A549 (cell line): ENCODE results near the gene NANS. TPM values are rescaled to one million over a fixed set of nuclear protein-coding genes. Genes with fewer than 3 reads are reported as not detected.
A peak's percentile ranks its signal among the peaks of the same experiment; 100 is the strongest.

Source experiments
- ATAC-seq, 2 experiments: fragments of 200-7000 bp in 1 of 2; fragments of >200 bp in 1 of 2; cut with Nextera tagmentation in 1 of 2; cut with Tn5 transposase in 1 of 2; 3 replicates each; pipeline versions ENCODE4 v1.8.0 to v1.9.1; 2018 to 2020; ENCODE audit warnings: mild to moderate bottlenecking in 1 of 2, moderate library complexity in 1 of 2
- CTCF ChIA-PET: fragments of 300-600 bp; sonication (Branson Sonifier 250); formaldehyde crosslinking; extraction: SDS; loops from one replicate; lab custom pipeline; 2021; ENCODE audit warnings: antibody characterized with exemption, inconsistent platforms; lab: Yijun Ruan, JAX
- POLR2A ChIA-PET: fragments of 350-600 bp; formaldehyde crosslinking; extraction: SDS; loops from one replicate; lab custom pipeline; 2021; ENCODE audit warnings: antibody characterized with exemption, inconsistent platforms; lab: Yijun Ruan, JAX
- DNase-seq, 2 experiments: peaks; one replicate each; pipeline versions ENCODE4 v3.0.0 to v3.0.0-alpha.2; 2011 to 2016; ENCODE audit warnings: low read depth in 1 of 2, low spot score in 1 of 2
- FAIRE-seq: peaks from 2 replicates; lab custom pipeline; 2011; peaks lifted over from hg19 to GRCh38; lab: Jason Lieb, UNC
- H3K27ac ChIP-seq, 2 experiments: fragments of >200 bp; sonication (Bioruptor Twin); formaldehyde crosslinking; 3 replicates each; pipeline ENCODE4 v1.5.1; 2016 to 2017
- H3K4me1 ChIP-seq: fragments of >200 bp; sonication (Bioruptor Twin); formaldehyde crosslinking; 3 replicates; pipeline ENCODE4 v1.6.1; 2016
- H3K4me2 ChIP-seq: fragments of >200 bp; sonication (Bioruptor Twin); formaldehyde crosslinking; 3 replicates; pipeline ENCODE4 v1.6.1; 2016
- H3K4me3 ChIP-seq: fragments of >200 bp; sonication (Bioruptor Twin); formaldehyde crosslinking; 3 replicates; pipeline ENCODE4 v1.5.1; 2016
- H3K9me3 ChIP-seq: fragments of >200 bp; sonication (Bioruptor Twin); formaldehyde crosslinking; 3 replicates; pipeline ENCODE4 v1.6.1; 2016
- BHLHE40 ChIP-seq: IDR thresholded peaks from 2 replicates; pipeline ENCODE4 v1.6.1; 2012; ENCODE audit warnings: low read depth, low read length, inconsistent platforms
- CTCF ChIP-seq: fragments of >200 bp; sonication (Bioruptor Twin); formaldehyde crosslinking; IDR thresholded peaks from 3 replicates; pipeline ENCODE4 v1.5.1; 2016
- FOSB ChIP-seq: fragments of 250-450 bp; sonication (Bioruptor Pico); IDR thresholded peaks from 2 replicates; pipeline ENCODE4 v1.5.0; 2020; ENCODE audit warnings: mild to moderate bottlenecking, moderate library complexity
- FOSL2 ChIP-seq, 2 experiments: fragments of 450-650 bp in 1 of 2; fragments of >200 bp in 1 of 2; sonication (Bioruptor Twin) in 1 of 2; formaldehyde crosslinking; IDR thresholded peaks; 2 replicates each; pipeline versions ENCODE4 v1.5.0 to v1.6.1; 2016 to 2020; ENCODE audit warnings: mild to moderate bottlenecking in 1 of 2, moderate library complexity in 1 of 2
- HOXB5 ChIP-seq: fragments of 250-450 bp; sonication (Bioruptor Pico); IDR thresholded peaks from 2 replicates; pipeline ENCODE4 v1.5.0; 2020; ENCODE audit warnings: mild to moderate bottlenecking, moderate library complexity
- JUN ChIP-seq, 2 experiments: fragments of >200 bp; sonication (Bioruptor Twin); formaldehyde crosslinking; IDR thresholded peaks; 2 replicates in 1 of 2; 3 replicates in 1 of 2; pipeline ENCODE4 v1.6.1; 2016 to 2017
- JUNB ChIP-seq: fragments of >200 bp; sonication (Bioruptor Twin); formaldehyde crosslinking; IDR thresholded peaks from 2 replicates; pipeline ENCODE4 v1.6.1; 2016
- MAFK ChIP-seq: fragments of 450-650 bp; IDR thresholded peaks from 2 replicates; pipeline ENCODE4 v1.6.1; 2014; ENCODE audit not compliant: partially characterized antibody
- MYC ChIP-seq: IDR thresholded peaks from 2 replicates; pipeline ENCODE4 v1.6.1; 2012; ENCODE audit warnings: mild to moderate bottlenecking, inconsistent platforms, low read length, improper control_type of control experiment, borderline replicate concordance
- PBX3 ChIP-seq: IDR thresholded peaks from 2 replicates; pipeline ENCODE4 v1.6.1; 2012
- POLR2AphosphoS2 ChIP-seq: conservative IDR thresholded peaks from 2 replicates; pipeline ENCODE4 v1.6.1; 2012; ENCODE audit warnings: low read length, improper control_type of control experiment, inconsistent platforms
- RAD21 ChIP-seq, 2 experiments: fragments of >200 bp in 1 of 2; sonication (Bioruptor Twin) in 1 of 2; formaldehyde crosslinking in 1 of 2; IDR thresholded peaks in 1 of 2; conservative IDR thresholded peaks in 1 of 2; 2 replicates in 1 of 2; 3 replicates in 1 of 2; pipeline ENCODE4 v1.6.1; 2012 to 2018; ENCODE audit warnings: inconsistent platforms in 1 of 2
- SMC3 ChIP-seq: fragments of >200 bp; sonication (Bioruptor Twin); formaldehyde crosslinking; IDR thresholded peaks from 3 replicates; pipeline ENCODE4 v1.6.1; 2018; ENCODE audit warnings: inconsistent platforms
- USF2 ChIP-seq: fragments of 450-650 bp; IDR thresholded peaks from 2 replicates; pipeline ENCODE4 v1.6.1; 2014; ENCODE audit warnings: antibody characterized with exemption
- ZFP36 ChIP-seq: fragments of 450-650 bp; IDR thresholded peaks from 2 replicates; pipeline ENCODE4 v1.6.1; 2014; ENCODE audit warnings: borderline replicate concordance; ENCODE audit not compliant: partially characterized antibody
- WGBS: methylation state at CpG from one replicate; pipeline ENCODE4 v1.1.6; 2017; ENCODE audit errors: missing lambda C conversion rate; 5-methylcytosine and 5-hydroxymethylcytosine counted together
- polyA plus RNA-seq, 4 experiments: library from polyadenylated mRNA; depleted of rRNA in 3 of 4; stranded (reverse); fragments of >200 nt; fragmentation: RNase III in 1 of 4; extraction: RNeasy Plus Mini Kit Qiagen cat#74134 plus additional on column Dnase treatment in 1 of 4; gene quantifications; 2 replicates in 3 of 4; 3 replicates in 1 of 4; pipeline ENCODE4 v1.2.3, GENCODE V29; 2011 to 2017

NANS gene
- polyA plus RNA-seq, 2 of the 4 experiments (the other 2 are of a cell fraction) = 56.8 to 70.2 TPM

GRCh38 chr9:98034593-98035546, 21.7 kb upstream of the NANS start:
- no peaks in the 10 kb centered on the region for H3K9me3 ChIP-seq
- H3K4me3 ChIP-seq = no peak overlapping the region
- no peak for FAIRE-seq
- ATAC-seq = peak; percentile 96 to 97
- TF ChIP-seq SMC3 (peak; percentile 69), HOXB5 (CRISPR knock-in tag) (no peak), CTCF (peak; percentile 71), MYC (no peak), USF2 (no peak), RAD21 (conservative IDR thresholded peaks at IDR 0.05 in 1 of 2, IDR thresholded peaks at IDR 0.05 in 1 of 2) (peak; percentile 50 to 52; a peak in 4 of 5 replicates), BHLHE40 (no peak)
- no peak overlapping the region for H3K27ac ChIP-seq
- H3K4me1 ChIP-seq = no peaks in the 10 kb centered on the region
- peak; percentile 83 to 84 for DNase-seq
- WGBS = 37% methylated on average over 20 of the region's 20 CpGs
- H3K4me2 ChIP-seq = peak overlapping the region; percentile 76
- POLR2A ChIA-PET = interaction anchor here (1.8 kb wide), 1 partner anchor 21 kb away, joined by 5 read pairs; no protein-coding TSS in a partner anchor
- CTCF ChIA-PET = interaction anchor here (0.6 to 3.8 kb wide), 44 partner anchors 9 to 389 kb away, joined by 3 to 39 read pairs (median 4); partner anchors contain the start of genes ANP32B, NANS and TRMO

GRCh38 chr9:98037357-98037756, 19.2 kb upstream of the NANS start:
- no peak for FAIRE-seq
- CTCF ChIA-PET = interaction anchor here (1.0 to 2.5 kb wide), 9 partner anchors 9 to 114 kb away, joined by 3 to 15 read pairs (median 6); partner anchors contain the start of genes ANP32B and TRMO
- Histone ChIP-seq H3K4me1 (no peaks in the 10 kb centered on the region), H3K4me2 (no peak overlapping the region), H3K9me3 (no peaks in the 10 kb centered on the region), H3K27ac (no peak overlapping the region), H3K4me3 (no peak overlapping the region)
- POLR2A ChIA-PET = interaction anchor here (2.0 kb wide), 1 partner anchor 19 kb away, joined by 12 read pairs; the partner anchor contains the start of gene NANS
- no peak for DNase-seq
- no peak for ATAC-seq
- TF ChIP-seq PBX3 = no peak
- TF ChIP-seq FOSB (CRISPR knock-in tag) = no peak
- no peak for TF ChIP-seq POLR2AphosphoS2
- no peak for TF ChIP-seq MAFK

GRCh38 chr9:98038958-98039357, 17.6 kb upstream of the NANS start:
- WGBS = 67% methylated on average over 8 of the region's 8 CpGs
- H3K27ac ChIP-seq = no peak overlapping the region
- no peaks in the 10 kb centered on the region for H3K4me1 ChIP-seq
- ChIA-PET CTCF (interaction anchor here (1.2 to 2.5 kb wide), 3 partner anchors 10 to 115 kb away, joined by 4 to 11 read pairs (median 8); no protein-coding TSS in a partner anchor), POLR2A (interaction anchor here (2.0 kb wide), 1 partner anchor 17 kb away, joined by 12 read pairs; the partner anchor contains the start of gene NANS)
- ATAC-seq (peak in 1 of 2 experiments; percentile 48; a peak in 2 of 6 replicates), FAIRE-seq (no peak), DNase-seq (no peak)
- no peak overlapping the region for H3K4me2 ChIP-seq
- H3K4me3 ChIP-seq = no peak overlapping the region
- TF ChIP-seq JUN (IDR thresholded peaks at IDR 0.05) (no peak), ZFP36 (no peak), CTCF (no peak), JUNB (no peak), FOSL2 (IDR thresholded peaks at IDR 0.05) (no peak), FOSL2 (CRISPR knock-in tag; IDR thresholded peaks at IDR 0.05) (no peak), FOSB (CRISPR knock-in tag) (no peak)
- H3K9me3 ChIP-seq = no peaks in the 10 kb centered on the region
